Right atrium auricular region (tissue), 2 donors: ENCODE measurements around the gene C17orf113. TPM values are rescaled to one million over a fixed set of nuclear protein-coding genes. Genes with fewer than 3 reads are reported as not detected.

Source experiments
- DNase-seq: peaks from one replicate; pipeline ENCODE4 v3.0.0-alpha.2; 2019; ENCODE audit warnings: low spot score
- H3K27ac ChIP-seq, 2 donors: fragments of 200-600 bp; sonication (generic); 1 replicate in 1 of 2; 2 replicates in 1 of 2; pipeline ENCODE4 v1.5.1; 2016 to 2019
- H3K27me3 ChIP-seq, 2 donors: fragments of 200-600 bp; sonication (generic); one replicate each; pipeline versions ENCODE4 v1.5.1 to v1.6.0; 2017 to 2019
- H3K36me3 ChIP-seq: fragments of 200-600 bp; sonication (generic); one replicate; pipeline ENCODE4 v1.5.1; 2016
- H3K4me1 ChIP-seq, 2 donors: fragments of 200-600 bp; sonication (generic); one replicate each; pipeline versions ENCODE4 v1.5.1 to v1.6.0; 2017 to 2019
- H3K4me3 ChIP-seq, 2 donors: fragments of 200-600 bp; sonication (generic); 1 replicate in 1 of 2; 2 replicates in 1 of 2; pipeline ENCODE4 v1.5.1; 2017 to 2019; ENCODE audit warnings: mild to moderate bottlenecking in 1 of 2, moderate library complexity in 1 of 2
- H3K9me3 ChIP-seq, 2 donors: fragments of 200-600 bp; sonication (generic); one replicate each; pipeline ENCODE4 v1.5.1; 2019
- total RNA-seq, 2 donors: library from RNA; depleted of rRNA; stranded (reverse); fragments of >200 nt; gene quantifications; one replicate each; pipeline ENCODE4 v1.1.0, GENCODE V29; 2016
- TF ChIP-seq, protein P1 (sequence below), 2 donors: fragments of 200-600 bp; sonication (generic); IDR thresholded peaks; one replicate each; pipeline ENCODE4 v1.5.1; 2019; ENCODE audit warnings: antibody characterized with exemption in 2 of 2

C17orf113 gene
- total RNA-seq, 2 donors from 2014 or later: 0.74 to 0.94 TPM

DNA sequence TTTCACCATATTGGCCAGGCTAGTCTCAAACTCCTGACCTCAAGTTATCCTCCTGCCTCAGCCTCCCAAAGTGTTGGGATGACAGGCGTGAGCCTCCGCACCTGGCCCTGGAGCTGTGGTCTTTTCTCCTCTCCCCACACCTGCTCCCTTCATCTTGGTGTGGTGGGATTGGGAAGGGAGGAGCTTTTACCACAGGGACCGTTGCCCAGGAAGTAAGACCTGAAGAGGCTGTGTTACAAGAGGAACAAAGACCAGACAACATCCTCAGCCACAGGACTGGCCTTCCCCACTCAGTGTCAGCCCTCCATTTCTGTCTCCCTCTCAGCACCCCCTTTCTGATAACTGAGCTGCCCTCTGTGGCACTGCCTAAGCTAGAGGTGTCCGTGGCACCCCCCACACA is 9.4 kb upstream of the C17orf113 start:
- Histone ChIP-seq H3K36me3 (no peaks in the 10 kb centered on the region), H3K4me1 (peaks cover 0 to 12% of the 10 kb centered on the region in 2 donors), H3K27ac (no peak overlapping the region), H3K9me3 (no peaks in the 10 kb centered on the region), H3K4me3 (no peak overlapping the region), H3K27me3 (no peaks in the 10 kb centered on the region)
- TF ChIP-seq, protein P1, sequence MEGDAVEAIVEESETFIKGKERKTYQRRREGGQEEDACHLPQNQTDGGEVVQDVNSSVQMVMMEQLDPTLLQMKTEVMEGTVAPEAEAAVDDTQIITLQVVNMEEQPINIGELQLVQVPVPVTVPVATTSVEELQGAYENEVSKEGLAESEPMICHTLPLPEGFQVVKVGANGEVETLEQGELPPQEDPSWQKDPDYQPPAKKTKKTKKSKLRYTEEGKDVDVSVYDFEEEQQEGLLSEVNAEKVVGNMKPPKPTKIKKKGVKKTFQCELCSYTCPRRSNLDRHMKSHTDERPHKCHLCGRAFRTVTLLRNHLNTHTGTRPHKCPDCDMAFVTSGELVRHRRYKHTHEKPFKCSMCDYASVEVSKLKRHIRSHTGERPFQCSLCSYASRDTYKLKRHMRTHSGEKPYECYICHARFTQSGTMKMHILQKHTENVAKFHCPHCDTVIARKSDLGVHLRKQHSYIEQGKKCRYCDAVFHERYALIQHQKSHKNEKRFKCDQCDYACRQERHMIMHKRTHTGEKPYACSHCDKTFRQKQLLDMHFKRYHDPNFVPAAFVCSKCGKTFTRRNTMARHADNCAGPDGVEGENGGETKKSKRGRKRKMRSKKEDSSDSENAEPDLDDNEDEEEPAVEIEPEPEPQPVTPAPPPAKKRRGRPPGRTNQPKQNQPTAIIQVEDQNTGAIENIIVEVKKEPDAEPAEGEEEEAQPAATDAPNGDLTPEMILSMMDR (IDR thresholded peaks at IDR 0.05): no peak
- no peak for DNase-seq

DNA sequence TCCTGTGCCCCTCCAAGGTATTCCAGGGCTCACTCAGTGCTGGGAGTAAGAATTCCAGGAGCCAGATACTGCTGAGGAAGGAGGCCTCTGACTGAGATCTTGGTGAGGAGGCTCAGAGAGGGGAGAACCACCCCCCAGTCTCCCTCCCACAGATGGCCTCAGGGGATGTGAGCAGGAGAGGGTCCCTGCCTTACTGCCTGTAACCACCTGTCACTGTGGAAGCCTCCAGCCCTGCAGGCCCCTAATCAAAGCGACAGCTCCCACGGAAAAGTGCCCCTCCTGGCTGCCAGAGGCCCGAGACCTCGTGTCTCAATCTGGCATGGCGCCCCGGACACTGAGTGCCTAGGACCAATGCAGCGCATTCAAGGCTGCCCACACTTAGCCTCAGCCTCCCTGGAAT is 7.7 kb upstream of the C17orf113 start:
- no peak for DNase-seq
- H3K4me3 ChIP-seq: no peak overlapping the region
- no peaks in the 10 kb centered on the region for H3K36me3 ChIP-seq
- peaks cover 0 to under 1% of the 10 kb centered on the region in 2 donors for H3K4me1 ChIP-seq
- H3K9me3 ChIP-seq: no peaks in the 10 kb centered on the region
- H3K27ac ChIP-seq: no peak overlapping the region
- H3K27me3 ChIP-seq: peaks cover 0 to 8% of the 10 kb centered on the region in 2 donors
- TF ChIP-seq, protein P1 (IDR thresholded peaks at IDR 0.05): no peak

- Histone ChIP-seq H3K27ac (no peak overlapping the region), H3K36me3 (no peaks in the 10 kb centered on the region), H3K4me1 (no peaks in the 10 kb centered on the region), H3K27me3 (peaks cover 0 to 8% of the 10 kb centered on the region in 2 donors), H3K4me3 (no peak overlapping the region), H3K9me3 (no peaks in the 10 kb centered on the region)
- no peak for DNase-seq
- TF ChIP-seq, protein P1 (IDR thresholded peaks at IDR 0.05): no peak
Observed at GRCh38 chr17:42056635-42057034, 6.2 kb upstream of the C17orf113 start.

- Histone ChIP-seq H3K27ac (no peak overlapping the region), H3K27me3 (peaks cover 0 to 8% of the 10 kb centered on the region in 2 donors), H3K9me3 (no peaks in the 10 kb centered on the region), H3K4me3 (no peak overlapping the region), H3K36me3 (no peaks in the 10 kb centered on the region), H3K4me1 (peaks cover 0 to 3% of the 10 kb centered on the region in 2 donors)
- TF ChIP-seq, protein P1 (IDR thresholded peaks at IDR 0.05): no peak
- no peak for DNase-seq
Observed at GRCh38 chr17:42055496-42055895, 5.1 kb upstream of the C17orf113 start.

GRCh38 chr17:42055027-42055426 is 4.6 kb upstream of the C17orf113 start:
- H3K27me3 ChIP-seq: peaks cover 0 to 8% of the 10 kb centered on the region in 2 donors
- no peak overlapping the region for H3K4me3 ChIP-seq
- H3K9me3 ChIP-seq: no peaks in the 10 kb centered on the region

More at GRCh38 chr17:42055027-42055426, 4.6 kb upstream of the C17orf113 start:
- TF ChIP-seq, protein P1 (IDR thresholded peaks at IDR 0.05): no peak
- peaks cover 0 to 6% of the 10 kb centered on the region in 2 donors for H3K4me1 ChIP-seq
- no peaks in the 10 kb centered on the region for H3K36me3 ChIP-seq
- H3K27ac ChIP-seq: no peak overlapping the region
- DNase-seq: no peak
